Measurements from ENCODE around the gene PMP22.

The PMP22 gene

DNA sequence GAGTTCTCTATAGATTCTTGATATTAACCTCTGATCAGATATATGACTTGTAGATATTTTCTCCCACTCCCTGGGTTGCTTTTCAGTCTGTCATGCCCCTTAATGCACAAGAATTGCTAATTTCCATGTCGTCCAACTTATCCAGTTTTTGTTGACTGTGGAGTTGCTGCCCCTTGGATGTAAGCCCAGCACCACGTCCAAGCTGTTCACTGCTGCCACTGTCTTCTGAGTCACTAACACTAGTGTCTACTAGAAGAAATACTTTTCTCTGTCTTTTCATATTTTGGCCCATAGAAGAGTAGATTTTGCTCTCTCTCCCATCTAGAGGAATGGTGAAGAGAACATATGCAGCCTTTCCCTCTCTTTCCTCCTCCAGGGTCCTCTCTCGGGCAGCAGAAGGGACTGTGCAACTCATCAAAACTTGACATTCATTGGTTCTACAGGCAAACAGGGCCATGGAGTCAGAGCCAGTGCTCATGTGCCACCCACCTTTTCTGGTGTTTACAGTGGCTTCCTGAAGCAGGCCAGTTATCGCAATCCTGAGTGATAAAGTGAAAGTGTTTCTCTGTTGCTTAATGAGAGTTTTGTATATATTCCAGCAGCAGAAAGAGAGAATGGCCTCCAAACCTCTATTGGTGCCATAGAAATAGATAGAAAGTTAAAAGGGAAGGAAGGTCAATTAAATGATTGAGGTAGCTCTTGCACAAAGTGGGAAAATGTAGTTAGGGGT lies 22.6 kb upstream of the PMP22 start:
- no peak overlapping the region for H3K4me3 Mint-ChIP-seq
- H3K36me3 Mint-ChIP-seq = no peaks in the 10 kb centered on the region
- H3K27me3 Mint-ChIP-seq = peaks cover 29% of the 10 kb centered on the region
- no peaks in the 10 kb centered on the region for H3K9me3 Mint-ChIP-seq (ENCODE audit: low read depth)
- no peak overlapping the region for H3K27ac Mint-ChIP-seq
- no peaks in the 10 kb centered on the region for H3K4me1 Mint-ChIP-seq (ENCODE audit: low read depth)

DNA sequence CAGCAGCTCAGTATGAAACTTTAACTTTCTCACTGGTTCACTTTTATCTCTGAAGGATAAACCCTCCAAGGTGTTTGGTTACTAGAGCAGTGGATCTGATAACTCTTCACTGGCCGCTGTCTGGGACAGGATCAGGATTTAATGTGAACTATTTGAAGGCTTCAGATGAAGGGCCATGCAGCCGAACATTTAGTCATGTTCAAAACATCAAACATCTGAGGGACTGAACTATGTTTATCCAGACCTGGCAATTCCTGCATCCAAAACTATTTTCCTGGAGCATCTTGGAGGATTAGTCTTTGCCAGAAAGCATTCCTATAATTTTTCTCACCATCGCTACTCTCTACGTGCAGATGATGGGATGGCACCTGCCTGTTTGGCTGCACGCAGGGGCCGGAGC lies 20.3 kb upstream of the PMP22 start:
- Mint-ChIP-seq H3K4me3 (no peak overlapping the region), H3K4me1 (ENCODE audit: low read depth) (no peaks in the 10 kb centered on the region), H3K9me3 (ENCODE audit: low read depth) (no peaks in the 10 kb centered on the region), H3K27ac (no peak overlapping the region), H3K36me3 (no peaks in the 10 kb centered on the region), H3K27me3 (peaks cover 33% of the 10 kb centered on the region)

DNA sequence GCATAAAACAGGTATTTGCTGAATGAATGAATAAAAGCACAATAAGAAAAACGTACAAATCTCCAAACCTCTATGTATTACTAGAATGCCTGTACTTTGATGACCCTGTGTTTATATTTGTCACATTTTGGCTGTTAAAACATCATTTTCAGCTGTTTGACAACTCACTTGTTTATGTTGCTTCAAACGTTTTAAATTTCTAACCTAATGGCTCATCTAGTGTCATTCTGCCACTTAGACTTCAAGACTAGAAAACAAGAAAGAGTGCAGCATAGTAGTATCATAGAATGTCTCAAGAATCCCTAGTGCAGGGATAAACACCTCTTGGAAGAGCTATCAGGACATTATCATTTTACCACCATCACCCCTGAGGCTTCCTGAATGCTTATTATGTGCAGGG lies 19.4 kb upstream of the PMP22 start:
- Mint-ChIP-seq H3K9me3 (ENCODE audit: low read depth) (no peaks in the 10 kb centered on the region), H3K4me3 (no peak overlapping the region), H3K27me3 (peaks cover 31% of the 10 kb centered on the region), H3K36me3 (no peaks in the 10 kb centered on the region), H3K27ac (no peak overlapping the region), H3K4me1 (ENCODE audit: low read depth) (no peaks in the 10 kb centered on the region)

DNA sequence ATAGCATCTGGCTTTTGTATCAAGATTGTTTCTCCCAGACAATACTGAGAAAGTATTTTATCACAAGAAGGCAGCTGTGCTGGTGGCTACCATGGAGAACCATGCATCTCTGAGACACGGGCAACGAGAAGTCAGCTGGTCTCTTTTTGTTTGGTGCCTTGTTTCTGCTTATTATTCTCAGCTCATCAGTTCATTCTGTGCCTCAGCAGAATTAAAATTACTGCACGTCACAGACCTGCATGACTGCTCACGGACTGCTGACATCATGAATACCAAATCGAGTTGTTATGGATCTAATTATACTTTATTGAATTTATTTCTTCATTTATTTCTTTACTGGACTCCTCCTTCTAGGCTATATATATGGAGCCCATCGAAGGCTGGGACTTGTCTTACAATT lies 19.0 kb upstream of the PMP22 start:
- no peak overlapping the region for H3K4me3 Mint-ChIP-seq
- no peaks in the 10 kb centered on the region for H3K36me3 Mint-ChIP-seq
- no peaks in the 10 kb centered on the region for H3K9me3 Mint-ChIP-seq (ENCODE audit: low read depth)
- no peaks in the 10 kb centered on the region for H3K4me1 Mint-ChIP-seq (ENCODE audit: low read depth)
- H3K27me3 Mint-ChIP-seq = peaks cover 32% of the 10 kb centered on the region
- H3K27ac Mint-ChIP-seq = no peak overlapping the region

DNA sequence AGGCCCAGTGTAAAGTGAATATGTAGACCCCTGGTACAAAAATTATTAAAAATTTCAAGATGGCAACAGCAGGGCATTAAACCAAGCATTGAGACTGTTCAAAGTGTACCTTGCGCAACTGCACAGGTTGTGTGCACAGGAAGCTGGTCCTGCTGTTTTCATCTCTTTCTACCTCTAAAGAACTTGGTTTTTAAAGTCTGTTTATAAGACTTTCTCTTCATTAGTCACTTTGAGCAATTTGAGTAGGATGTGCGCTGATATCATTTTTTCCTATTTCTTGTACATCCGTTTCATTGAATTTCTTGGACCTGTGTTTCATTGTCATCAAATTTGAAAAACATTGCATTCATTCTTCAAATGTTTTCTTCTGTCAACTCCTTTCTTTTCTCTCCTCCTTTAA lies 16.8 kb upstream of the PMP22 start:
- no peaks in the 10 kb centered on the region for H3K36me3 Mint-ChIP-seq
- H3K27ac Mint-ChIP-seq = no peak overlapping the region
- no peak overlapping the region for H3K4me3 Mint-ChIP-seq
- H3K9me3 Mint-ChIP-seq (ENCODE audit: low read depth) = no peaks in the 10 kb centered on the region
- H3K27me3 Mint-ChIP-seq = peaks cover 25% of the 10 kb centered on the region
- H3K4me1 Mint-ChIP-seq (ENCODE audit: low read depth) = no peaks in the 10 kb centered on the region

DNA sequence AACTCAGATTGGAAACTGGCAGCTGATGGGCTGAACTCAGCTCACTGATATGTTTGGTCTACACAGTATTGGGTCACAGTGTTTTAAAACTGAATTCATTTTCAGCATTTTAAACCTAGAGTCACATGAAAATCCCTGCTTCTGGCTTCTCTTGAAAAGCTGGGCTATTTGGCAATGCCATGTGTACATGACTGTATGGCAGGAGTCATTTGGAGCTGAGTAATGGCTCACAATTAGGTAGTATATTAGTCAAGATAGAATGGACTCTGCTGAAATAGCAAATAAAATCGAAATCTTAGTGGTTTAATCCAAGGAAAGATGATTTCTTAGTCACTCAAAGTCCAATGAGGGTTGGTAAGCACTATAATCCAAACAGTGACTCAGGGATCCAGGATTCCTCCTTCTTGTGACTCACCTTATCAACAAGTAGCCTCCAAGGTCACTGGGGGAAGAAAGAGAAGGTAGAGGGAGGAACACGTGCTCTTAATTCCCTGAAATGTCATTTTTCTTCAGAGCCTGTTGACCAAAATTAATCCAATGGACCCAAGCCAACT lies 13.9 kb upstream of the PMP22 start:
- peaks cover 22% of the 10 kb centered on the region for H3K27me3 Mint-ChIP-seq
- no peaks in the 10 kb centered on the region for H3K4me1 Mint-ChIP-seq (ENCODE audit: low read depth)
- no peak overlapping the region for H3K27ac Mint-ChIP-seq
- no peak overlapping the region for H3K4me3 Mint-ChIP-seq
- peaks cover 3% of the 10 kb centered on the region for H3K9me3 Mint-ChIP-seq (ENCODE audit: low read depth)
- H3K36me3 Mint-ChIP-seq = no peaks in the 10 kb centered on the region

DNA sequence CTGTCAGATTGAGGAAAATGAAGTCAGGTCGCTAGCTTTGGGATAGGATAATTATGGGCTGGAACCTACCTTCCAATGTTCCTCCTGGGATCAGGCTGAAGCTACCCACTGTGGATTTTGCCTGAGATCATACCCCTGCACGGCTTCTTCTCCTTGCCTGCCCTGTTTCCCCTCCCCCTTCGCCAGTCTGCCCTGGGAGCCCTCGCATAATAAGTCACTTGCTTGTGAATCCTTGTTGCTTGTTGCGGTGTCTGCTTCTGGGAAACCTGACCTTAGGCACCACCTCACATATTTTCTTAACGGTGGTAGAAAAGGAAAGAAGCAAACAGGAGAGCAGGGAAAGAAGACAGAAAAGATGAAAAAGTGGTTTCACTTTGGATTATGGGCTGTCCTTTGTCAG lies 13.3 kb upstream of the PMP22 start:
- Mint-ChIP-seq H3K4me1 (ENCODE audit: low read depth) (no peaks in the 10 kb centered on the region), H3K4me3 (no peak overlapping the region), H3K27me3 (peaks cover 19% of the 10 kb centered on the region), H3K27ac (no peak overlapping the region), H3K36me3 (no peaks in the 10 kb centered on the region), H3K9me3 (ENCODE audit: low read depth) (peaks cover 3% of the 10 kb centered on the region)

DNA sequence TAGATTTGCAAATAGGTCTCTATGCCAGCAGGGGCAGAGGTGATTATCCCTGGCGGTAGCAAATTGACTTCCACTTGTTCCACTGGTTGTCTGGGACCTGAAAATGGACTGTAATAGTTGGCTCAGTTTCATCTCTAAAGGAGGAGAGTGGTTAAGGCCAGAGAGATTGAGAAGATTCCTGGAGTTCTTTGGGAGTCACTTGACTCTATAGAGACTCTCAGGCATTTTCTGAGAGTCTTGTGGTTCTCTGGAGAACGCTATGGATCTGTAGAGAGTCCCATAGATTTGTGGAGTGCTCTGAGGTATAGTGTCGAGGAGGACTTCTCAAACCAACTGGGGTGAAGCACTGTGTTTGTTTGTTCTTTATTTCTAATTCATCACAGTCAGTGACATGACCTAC lies 8.9 kb upstream of the PMP22 start:
- Mint-ChIP-seq H3K4me3 (no peak overlapping the region), H3K4me1 (ENCODE audit: low read depth) (no peaks in the 10 kb centered on the region), H3K9me3 (ENCODE audit: low read depth) (peaks cover 3% of the 10 kb centered on the region), H3K27ac (no peak overlapping the region), H3K27me3 (peaks cover 7% of the 10 kb centered on the region), H3K36me3 (no peaks in the 10 kb centered on the region)

DNA sequence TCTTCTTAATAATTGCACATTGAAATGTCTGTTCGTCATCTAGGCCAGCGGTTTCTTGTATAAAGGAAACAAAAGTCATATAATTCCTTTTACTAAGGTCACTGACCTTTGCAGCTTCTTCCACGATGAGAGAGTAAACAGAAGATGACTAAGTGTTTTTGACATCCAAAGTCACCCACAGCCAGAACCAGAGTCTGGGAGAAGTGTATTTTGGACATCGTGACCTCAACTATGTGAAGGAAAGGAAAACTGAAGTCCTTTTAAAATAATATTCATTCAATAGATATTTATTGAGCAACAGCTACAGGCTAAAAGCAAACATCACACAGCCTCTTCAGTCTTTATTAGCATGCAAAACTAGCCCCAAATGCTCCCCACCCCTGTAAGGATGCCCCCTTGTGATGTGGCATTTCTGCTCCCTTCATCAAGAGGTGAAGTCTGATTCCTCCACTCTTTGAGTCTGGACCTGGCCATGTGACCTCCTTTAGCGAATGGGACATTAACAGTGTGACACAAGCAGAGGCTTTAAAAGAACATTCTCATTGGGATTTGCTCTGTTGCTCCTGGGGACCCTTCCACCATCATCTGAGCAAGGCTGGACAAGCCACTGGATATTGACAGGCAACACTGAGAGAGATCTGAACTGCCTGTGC lies 8.1 kb upstream of the PMP22 start:
- H3K36me3 Mint-ChIP-seq = no peaks in the 10 kb centered on the region

DNA sequence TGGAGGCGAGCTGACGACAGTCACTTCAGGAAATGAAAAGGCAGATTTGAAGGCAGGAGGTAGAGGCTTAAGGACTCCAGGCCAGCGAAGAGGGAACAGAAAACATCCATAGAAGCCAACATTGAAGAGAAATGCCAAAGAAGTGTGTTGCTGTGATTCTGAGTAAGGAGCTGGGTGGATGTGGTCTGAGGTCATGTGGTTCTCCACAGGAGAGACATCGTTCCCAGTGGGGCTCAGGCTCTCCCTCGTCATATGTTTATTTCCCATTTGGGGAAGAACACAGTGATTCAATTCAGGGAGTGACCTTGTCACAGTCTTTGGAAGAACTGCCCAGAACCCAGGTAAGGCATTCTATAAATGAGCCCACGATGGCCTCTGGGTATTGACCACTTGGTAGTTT lies 6.6 kb upstream of the PMP22 start:
- H3K4me3 Mint-ChIP-seq = no peak overlapping the region
- no peaks in the 10 kb centered on the region for H3K36me3 Mint-ChIP-seq
- H3K4me1 Mint-ChIP-seq (ENCODE audit: low read depth) = no peaks in the 10 kb centered on the region
- H3K9me3 Mint-ChIP-seq (ENCODE audit: low read depth) = peaks cover 3% of the 10 kb centered on the region
- no peak overlapping the region for H3K27ac Mint-ChIP-seq
- peaks cover 9% of the 10 kb centered on the region for H3K27me3 Mint-ChIP-seq

More for the DNA sequence above, 8.1 kb upstream of the PMP22 start:
- H3K27me3 Mint-ChIP-seq = peaks cover 2% of the 10 kb centered on the region
- no peaks in the 10 kb centered on the region for H3K4me1 Mint-ChIP-seq (ENCODE audit: low read depth)
- peaks cover 3% of the 10 kb centered on the region for H3K9me3 Mint-ChIP-seq (ENCODE audit: low read depth)
- H3K4me3 Mint-ChIP-seq = no peak overlapping the region
- no peak overlapping the region for H3K27ac Mint-ChIP-seq

DNA sequence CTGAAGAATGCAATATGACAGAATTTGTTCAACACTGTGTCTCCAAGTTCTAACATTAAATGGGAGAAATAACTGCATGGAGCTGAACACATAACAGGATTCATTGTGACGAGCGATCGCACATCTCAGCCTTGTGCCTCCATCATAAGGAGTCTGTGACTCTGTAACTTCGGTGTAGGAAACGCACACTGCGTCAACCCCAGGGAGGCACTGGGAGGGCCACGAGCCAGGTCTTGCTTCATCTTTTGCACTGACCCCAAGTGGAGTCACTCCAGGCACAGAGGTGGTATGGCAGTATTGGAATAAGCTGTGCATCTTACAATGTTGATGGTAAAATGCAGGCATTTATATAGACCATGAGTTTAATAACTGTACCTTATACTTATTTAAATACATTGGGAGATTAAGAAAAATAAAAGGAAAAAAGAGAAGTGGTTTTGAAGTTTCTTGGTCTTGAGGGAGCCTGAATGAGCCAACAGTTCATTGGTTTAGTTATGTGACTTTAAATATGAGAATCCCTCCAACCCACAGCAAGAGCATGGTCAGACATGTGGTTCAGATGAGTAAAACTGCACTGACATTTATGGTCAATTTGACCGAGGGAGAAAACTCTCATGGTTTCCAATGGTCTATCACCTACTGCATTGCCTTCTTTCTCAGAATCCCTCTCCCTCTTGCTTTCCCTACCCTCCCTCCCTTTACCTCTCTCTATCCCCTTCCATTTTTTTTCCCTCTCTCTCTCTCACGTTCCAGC lies 5.7 kb upstream of the PMP22 start:
- Mint-ChIP-seq H3K9me3 (ENCODE audit: low read depth) (peaks cover 3% of the 10 kb centered on the region), H3K27me3 (peaks cover 14% of the 10 kb centered on the region), H3K4me3 (no peak overlapping the region), H3K36me3 (no peaks in the 10 kb centered on the region), H3K27ac (no peak overlapping the region), H3K4me1 (ENCODE audit: low read depth) (no peaks in the 10 kb centered on the region)

DNA sequence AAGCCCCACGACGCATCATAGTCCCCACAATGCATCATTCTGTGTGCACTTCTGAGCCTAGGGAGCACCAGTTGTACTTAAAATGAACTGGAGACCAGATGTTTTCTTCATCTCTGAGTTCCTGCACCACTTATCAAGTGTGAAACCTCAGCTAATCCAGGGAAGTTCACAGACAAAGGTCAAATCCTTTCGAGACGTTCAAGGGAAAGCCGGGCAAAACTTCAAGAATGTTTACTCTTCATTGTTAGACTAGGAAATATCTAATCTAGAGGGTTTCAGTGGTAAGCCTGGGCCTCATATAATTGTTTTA lies 4.6 kb upstream of the PMP22 start:
- Mint-ChIP-seq H3K27ac (no peak overlapping the region), H3K27me3 (peaks cover 20% of the 10 kb centered on the region), H3K36me3 (no peaks in the 10 kb centered on the region)

DNA sequence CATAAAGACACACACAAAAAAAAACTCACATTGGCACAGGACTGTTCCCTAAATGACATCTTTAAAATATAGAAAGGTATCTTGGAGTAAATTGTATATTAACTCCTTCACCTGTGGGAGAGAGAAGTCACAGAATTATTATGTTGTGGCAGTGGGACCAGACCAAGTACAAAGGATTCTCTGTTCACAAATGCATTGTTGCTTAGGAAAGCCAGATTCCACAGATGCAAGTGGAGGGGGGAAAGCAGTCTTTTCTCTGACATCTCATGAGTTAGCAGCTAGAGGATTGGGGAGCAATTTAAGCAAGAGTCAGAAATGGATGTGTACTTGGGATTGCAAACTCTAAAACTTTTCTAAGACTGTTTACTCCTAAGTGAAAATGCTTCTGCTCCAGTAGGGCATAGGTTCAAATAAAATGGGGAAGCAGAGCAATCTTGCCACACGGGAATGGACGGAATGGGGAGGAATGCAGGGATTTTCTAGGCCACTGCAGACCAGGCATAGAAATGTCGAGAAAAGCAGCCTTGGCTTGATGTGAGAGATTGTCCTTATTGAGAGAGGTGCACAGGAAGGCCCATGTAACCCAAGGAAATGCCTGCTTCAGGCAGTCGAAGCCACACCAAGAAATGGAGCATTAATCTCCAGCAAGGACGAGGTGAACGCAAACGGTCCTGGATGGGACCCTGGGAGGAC lies 4.1 kb upstream of the PMP22 start:
- Mint-ChIP-seq H3K36me3 (no peaks in the 10 kb centered on the region), H3K27ac (no peak overlapping the region), H3K9me3 (ENCODE audit: low read depth) (no peaks in the 10 kb centered on the region), H3K4me1 (ENCODE audit: low read depth) (no peaks in the 10 kb centered on the region), H3K4me3 (no peak overlapping the region), H3K27me3 (peaks cover 25% of the 10 kb centered on the region)

More for the DNA sequence above, 4.6 kb upstream of the PMP22 start:
- Mint-ChIP-seq H3K4me3 (no peak overlapping the region), H3K4me1 (ENCODE audit: low read depth) (no peaks in the 10 kb centered on the region), H3K9me3 (ENCODE audit: low read depth) (peaks cover under 1% of the 10 kb centered on the region)

DNA sequence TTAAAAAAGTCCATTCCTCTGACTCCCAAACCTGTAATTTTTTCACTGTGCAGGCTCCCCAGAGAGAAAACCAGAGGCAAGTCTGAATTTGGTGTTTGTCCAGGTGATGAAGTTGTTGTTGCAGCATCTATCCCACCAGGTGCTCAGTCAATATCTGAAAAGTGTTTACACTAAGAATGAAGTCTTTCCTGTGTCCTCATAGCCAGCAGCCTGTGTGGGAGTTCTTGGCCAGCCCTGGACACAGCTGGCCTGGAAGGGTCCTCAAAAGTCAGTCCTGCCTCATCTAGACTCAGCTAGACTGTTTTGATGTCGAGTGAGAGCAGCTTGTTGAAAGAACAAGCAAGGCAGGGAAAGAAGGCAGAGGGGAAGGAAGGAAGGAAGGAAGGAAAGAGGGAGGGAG lies 3.3 kb upstream of the PMP22 start:
- Mint-ChIP-seq H3K9me3 (ENCODE audit: low read depth) (no peaks in the 10 kb centered on the region), H3K27ac (no peak overlapping the region), H3K27me3 (peaks cover 26% of the 10 kb centered on the region), H3K4me3 (no peak overlapping the region), H3K4me1 (ENCODE audit: low read depth) (no peaks in the 10 kb centered on the region), H3K36me3 (no peaks in the 10 kb centered on the region)

DNA sequence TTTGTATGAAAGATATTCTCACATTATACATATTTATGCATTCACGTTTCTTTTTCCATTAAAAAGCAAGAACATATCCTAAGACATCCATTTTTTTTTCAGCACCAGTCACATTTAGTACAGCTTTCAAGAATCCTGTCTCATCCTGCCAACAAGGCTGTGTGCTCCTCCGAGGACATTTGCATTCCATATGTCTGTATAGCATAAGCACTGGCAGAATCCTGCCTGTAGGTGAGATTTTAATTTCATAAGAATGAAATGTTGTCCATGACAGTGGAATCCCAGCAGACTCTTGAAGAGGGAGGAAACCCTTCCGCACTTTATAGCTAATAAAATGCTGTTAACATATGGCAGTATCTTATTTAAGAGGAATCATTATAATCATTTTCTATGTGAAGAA lies 2.9 kb upstream of the PMP22 start:
- no peaks in the 10 kb centered on the region for H3K9me3 Mint-ChIP-seq (ENCODE audit: low read depth)

More for the DNA sequence above, 2.9 kb upstream of the PMP22 start:
- Mint-ChIP-seq H3K27me3 (peaks cover 26% of the 10 kb centered on the region), H3K4me3 (no peak overlapping the region), H3K4me1 (ENCODE audit: low read depth) (no peaks in the 10 kb centered on the region), H3K27ac (no peak overlapping the region), H3K36me3 (no peaks in the 10 kb centered on the region)
